ENCODE results near the gene ZNF598. TPM values are rescaled to one million over a fixed set of nuclear protein-coding genes. Genes with fewer than 3 reads are reported as not detected.

The ZNF598 gene
- total and polyA plus RNA-seq, 8 donors, result 26.0 to 93.6 (median 50.8) TPM

DNA sequence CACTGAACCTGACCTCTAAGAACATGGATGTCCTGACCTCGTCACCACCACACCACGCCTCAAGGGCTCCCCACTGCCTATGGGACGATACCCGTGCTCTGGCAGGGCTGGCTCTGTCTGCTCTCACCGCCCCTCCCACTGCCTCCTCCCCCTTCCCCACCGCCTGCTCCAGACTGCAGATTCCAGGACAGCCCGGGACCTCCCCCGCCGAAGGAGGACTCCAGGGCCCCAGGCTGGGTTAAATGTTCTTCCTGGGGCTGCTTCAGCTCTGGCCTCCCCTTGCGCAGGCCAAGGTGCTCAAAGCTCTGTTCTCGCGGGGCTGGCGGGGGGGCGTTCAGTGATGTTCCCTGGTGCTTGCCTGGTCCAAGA, 13.1 kb upstream of the ZNF598 start:
- Histone ChIP-seq H3K27me3 (peaks cover 0 to 7% (median 0%) of the 10 kb centered on the region in 4 donors), H3K27ac (no peak overlapping the region), H3K9me3 (no peaks in the 10 kb centered on the region), H3K36me3 (no peaks in the 10 kb centered on the region), H3K4me3 (peak overlapping the region in 2 of 4 donors; percentile 34 to 36), H3K4me1 (peaks cover 0 to 10% (median 4%) of the 10 kb centered on the region in 3 donors)
- FAIRE-seq, result no peak
- intact Hi-C loops (cut with DNase I), result loop anchor here in 1 of 3 donors (5.0 kb wide), 1 partner anchor 120 kb away; no protein-coding TSS in a partner anchor
- ATAC-seq, result peak; percentile 22 to 35 (median 28)
- TF ChIP-seq, protein P1, sequence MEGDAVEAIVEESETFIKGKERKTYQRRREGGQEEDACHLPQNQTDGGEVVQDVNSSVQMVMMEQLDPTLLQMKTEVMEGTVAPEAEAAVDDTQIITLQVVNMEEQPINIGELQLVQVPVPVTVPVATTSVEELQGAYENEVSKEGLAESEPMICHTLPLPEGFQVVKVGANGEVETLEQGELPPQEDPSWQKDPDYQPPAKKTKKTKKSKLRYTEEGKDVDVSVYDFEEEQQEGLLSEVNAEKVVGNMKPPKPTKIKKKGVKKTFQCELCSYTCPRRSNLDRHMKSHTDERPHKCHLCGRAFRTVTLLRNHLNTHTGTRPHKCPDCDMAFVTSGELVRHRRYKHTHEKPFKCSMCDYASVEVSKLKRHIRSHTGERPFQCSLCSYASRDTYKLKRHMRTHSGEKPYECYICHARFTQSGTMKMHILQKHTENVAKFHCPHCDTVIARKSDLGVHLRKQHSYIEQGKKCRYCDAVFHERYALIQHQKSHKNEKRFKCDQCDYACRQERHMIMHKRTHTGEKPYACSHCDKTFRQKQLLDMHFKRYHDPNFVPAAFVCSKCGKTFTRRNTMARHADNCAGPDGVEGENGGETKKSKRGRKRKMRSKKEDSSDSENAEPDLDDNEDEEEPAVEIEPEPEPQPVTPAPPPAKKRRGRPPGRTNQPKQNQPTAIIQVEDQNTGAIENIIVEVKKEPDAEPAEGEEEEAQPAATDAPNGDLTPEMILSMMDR (IDR thresholded peaks at IDR 0.05), result no peak
- DNase-seq, result peak in 2 of 6 donors; percentile 63 to 79
- 3 to 4% methylated on average over 14 of the region's 14 CpGs for WGBS, 2 donors

DNA sequence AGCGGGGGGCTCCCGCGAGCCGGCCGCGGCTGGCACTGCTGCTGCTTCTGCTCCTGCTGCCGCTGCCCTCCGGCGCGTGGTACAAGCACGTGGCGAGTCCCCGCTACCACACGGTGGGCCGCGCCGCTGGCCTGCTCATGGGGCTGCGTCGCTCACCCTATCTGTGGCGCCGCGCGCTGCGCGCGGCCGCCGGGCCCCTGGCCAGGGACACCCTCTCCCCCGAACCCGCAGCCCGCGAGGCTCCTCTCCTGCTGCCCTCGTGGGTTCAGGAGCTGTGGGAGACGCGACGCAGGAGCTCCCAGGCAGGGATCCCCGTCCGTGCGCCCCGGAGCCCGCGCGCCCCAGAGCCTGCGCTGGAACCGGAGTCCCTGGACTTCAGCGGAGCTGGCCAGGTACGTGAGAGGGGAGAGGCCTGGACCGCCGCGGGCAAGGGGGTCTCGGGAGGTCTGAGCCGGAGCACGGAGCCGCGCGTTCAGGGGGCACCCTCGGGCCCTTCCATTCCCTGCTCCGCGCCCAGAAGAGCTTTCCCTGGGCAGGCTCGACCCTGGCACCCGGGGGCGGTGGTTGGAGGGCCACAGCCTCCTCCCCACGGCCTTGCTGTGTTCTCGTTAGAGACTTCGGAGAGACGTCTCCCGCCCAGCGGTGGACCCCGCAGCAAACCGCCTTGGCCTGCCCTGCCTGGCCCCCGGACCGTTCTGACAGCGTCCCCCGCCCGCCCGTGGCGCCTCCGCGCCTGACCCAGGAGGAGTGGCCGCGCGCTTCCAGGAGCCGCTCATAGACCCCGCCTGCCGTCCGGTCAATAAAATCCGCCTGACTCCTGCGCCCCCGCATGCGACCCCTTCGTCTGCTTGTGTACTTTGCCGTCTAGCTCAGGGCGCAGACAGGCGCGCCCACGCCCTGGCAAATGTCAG, 10.6 kb upstream of the ZNF598 start:
- intact Hi-C loops (cut with DNase I), result loop anchor here in 1 of 3 donors (5.0 kb wide), 1 partner anchor 122 kb away; no protein-coding TSS in a partner anchor
- Histone ChIP-seq H3K4me3 (peak overlapping the region in 1 of 4 donors; percentile 14), H3K27me3 (peaks cover 0 to 7% (median 0%) of the 10 kb centered on the region in 4 donors), H3K27ac (no peak overlapping the region), H3K4me1 (peaks cover 0 to 10% (median 4%) of the 10 kb centered on the region in 3 donors), H3K36me3 (no peaks in the 10 kb centered on the region), H3K9me3 (no peaks in the 10 kb centered on the region)
- DNase-seq, result peak in 1 of 6 donors; percentile 77
- no peak for FAIRE-seq
- 2 to 3% methylated on average over 89 to 96 of the region's 96 CpGs for WGBS, 2 donors
- no peak for ATAC-seq
- TF ChIP-seq, protein P1 (IDR thresholded peaks at IDR 0.05), result no peak

DNA sequence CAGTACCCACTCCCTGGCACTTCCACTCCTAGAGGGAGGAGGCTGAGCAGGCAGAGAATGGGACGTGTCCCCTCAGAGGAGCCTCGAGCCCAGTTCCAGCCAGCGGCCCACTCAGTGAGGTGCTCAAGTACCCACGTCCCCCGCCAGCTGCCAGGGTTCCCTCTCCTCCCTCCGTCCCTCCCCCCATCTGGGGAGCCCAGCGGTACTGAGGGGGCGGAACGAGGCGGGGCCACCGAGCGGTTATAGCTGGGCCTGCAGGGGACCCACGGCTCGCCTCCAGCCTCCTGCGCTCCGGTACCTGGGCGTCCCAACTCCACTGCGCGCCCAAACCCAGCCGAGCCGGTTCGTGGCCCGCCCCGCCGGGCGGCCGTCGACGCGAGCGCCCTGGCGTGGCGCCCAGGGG, 9.9 kb upstream of the ZNF598 start, which contains the start of gene NPW:
Gene NPW (plus strand): TSS at position 268 of the 403 bp plus-strand sequence.
- Histone ChIP-seq H3K4me1 (peaks cover 0 to 10% (median 4%) of the 10 kb centered on the region in 3 donors), H3K9me3 (no peaks in the 10 kb centered on the region), H3K4me3 (peak within 1 kb of the TSS in 1 of 4 donors; percentile 14), H3K27ac (no peak within 1 kb of the TSS), H3K36me3 (no peaks in the 10 kb centered on the region), H3K27me3 (peaks cover 0 to 7% (median 0%) of the 10 kb centered on the region in 4 donors)
- intact Hi-C loops (cut with DNase I), result no loop called here
- ATAC-seq (no peak), DNase-seq (peak in 2 of 6 donors; percentile 28 to 68), FAIRE-seq (no peak)
- TF ChIP-seq, protein P1 (IDR thresholded peaks at IDR 0.05), result no peak
- 2% methylated on average over 22 to 33 of the region's 33 CpGs for WGBS, 2 donors

DNA sequence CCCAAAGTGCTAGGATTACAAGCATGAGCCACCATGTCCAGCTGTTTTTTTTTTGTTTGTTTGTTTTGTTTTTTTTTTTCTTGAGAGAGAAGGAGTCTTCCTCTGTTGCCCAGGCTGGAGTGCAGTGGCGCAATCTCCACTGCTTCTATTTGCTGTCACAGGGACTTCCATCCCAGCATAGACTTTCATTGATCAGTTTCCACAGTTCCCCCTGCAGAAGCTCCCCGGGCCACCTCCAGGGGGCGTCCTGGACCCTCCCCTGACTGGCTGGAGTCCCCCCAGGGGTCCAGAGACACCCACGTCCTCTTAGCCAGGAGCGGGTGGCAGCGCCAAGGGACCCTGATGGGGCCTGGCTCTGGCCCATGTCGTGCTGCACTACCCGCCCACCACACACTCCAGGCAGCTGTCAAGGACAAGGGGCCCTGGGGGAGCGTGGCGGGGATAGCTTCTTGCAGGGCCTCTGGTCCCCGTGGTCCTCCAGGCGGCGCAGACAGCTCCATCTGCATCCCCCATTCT, 6.8 kb upstream of the ZNF598 start:
- TF ChIP-seq, protein P1 (IDR thresholded peaks at IDR 0.05), result no peak
- FAIRE-seq (no peak), ATAC-seq (no peak), DNase-seq (peak in 1 of 6 donors; percentile 47)
- H3K27me3 ChIP-seq, result peaks cover 0 to 7% (median 0%) of the 10 kb centered on the region in 4 donors
- no peak overlapping the region for H3K27ac ChIP-seq
- H3K36me3 ChIP-seq, result no peaks in the 10 kb centered on the region
- H3K4me1 ChIP-seq, result peaks cover 0 to 10% (median 4%) of the 10 kb centered on the region in 3 donors
- no peak overlapping the region for H3K4me3 ChIP-seq
- 49 to 50% methylated on average over 13 of the region's 13 CpGs for WGBS, 2 donors
- H3K9me3 ChIP-seq, result no peaks in the 10 kb centered on the region
- intact Hi-C loops (cut with DNase I), result no loop called here
